Measurements from ENCODE around the gene DACT2. TPM values are rescaled to one million over a fixed set of nuclear protein-coding genes. Genes with fewer than 3 reads are reported as not detected.

Gene DACT2
- total and polyA plus RNA-seq, 2 of the 8 experiments (the other 6 are each of a cell fraction or from before 2014, with no cell fraction given): 2.9 to 3.1 TPM

DNA sequence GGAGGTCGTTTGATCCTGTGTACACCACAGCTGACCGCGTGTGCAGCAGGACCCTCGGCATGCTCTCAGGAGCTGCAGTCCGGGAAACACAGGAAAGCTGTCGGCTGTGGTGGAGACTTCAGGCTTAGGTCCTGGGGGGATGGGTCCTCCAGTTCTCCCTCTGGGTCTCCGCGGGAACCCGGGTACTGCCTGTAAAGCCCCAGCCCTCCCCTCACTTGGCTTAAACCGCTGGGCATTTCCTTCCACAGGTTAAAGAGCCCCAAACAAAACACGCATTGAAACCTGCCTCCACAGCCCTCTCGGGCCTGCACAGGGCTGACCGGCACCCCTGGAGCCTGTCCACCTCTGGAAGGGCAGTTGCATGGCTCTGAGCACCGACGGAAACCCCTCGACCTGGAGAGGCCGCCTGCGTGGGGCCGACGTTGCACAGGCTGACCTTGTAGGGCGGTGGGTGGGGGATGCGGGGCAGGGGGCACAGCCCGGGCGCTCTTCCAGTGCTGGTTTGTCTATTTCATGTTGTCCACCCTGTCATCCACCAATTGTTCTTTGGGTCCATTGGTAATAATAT lies 59.1 kb downstream of the DACT2 start:
- Histone ChIP-seq H3K9ac (replicated peaks in 1 of 4; ENCODE audit: extremely low read depth in 1 of 4, low read depth in 3 of 4, low read length in 3 of 4) (no peak overlapping the region), H2BK20ac (ENCODE audit: low read length) (no peak overlapping the region), H3K27me3 (replicated peaks in 1 of 4; ENCODE audit: control insufficient read depth in 3 of 4, extremely low read depth in 1 of 4, insufficient read depth in 3 of 4, low read length in 3 of 4) (no peaks in the 10 kb centered on the region), H3K23ac (ENCODE audit: insufficient read length) (no peak overlapping the region), H4K20me1 (replicated peaks in 1 of 2; ENCODE audit: control insufficient read depth in 1 of 2, insufficient read depth in 2 of 2, low read length in 2 of 2) (no peaks in the 10 kb centered on the region), H3K4ac (replicated peaks; ENCODE audit: insufficient read length, low read depth, low read length) (no peak overlapping the region), H4K5ac (ENCODE audit: insufficient read length, low read depth, low read length) (no peak overlapping the region), H4K8ac (ENCODE audit: extremely low read depth, insufficient read depth, low read length) (peak overlapping the region; percentile 14; the same call in 1 of the 2 replicates), H2BK15ac (ENCODE audit: low read length) (no peak overlapping the region), H3K27ac (ENCODE audit: low read depth, low read length) (no peak overlapping the region), H3K4me3 (ENCODE audit: extremely low read depth in 1 of 4, insufficient read depth in 2 of 4, low read depth in 3 of 4, low read length in 4 of 4) (no peak overlapping the region), H3K18ac (ENCODE audit: extremely low read depth, low read length) (no peak overlapping the region; the same call in 1 of the 2 replicates), H3K4me1 (replicated peaks in 1 of 4; ENCODE audit: control insufficient read depth in 3 of 4, insufficient read depth in 4 of 4, low read length in 3 of 4) (no peaks in the 10 kb centered on the region; a peak in 3 of 7 replicates), H3K79me2 (ENCODE audit: control insufficient read depth in 1 of 2, insufficient read depth in 2 of 2, low read length in 2 of 2) (no peaks in the 10 kb centered on the region), H4K91ac (replicated peaks; ENCODE audit: insufficient read length, low read length) (no peak overlapping the region), H3K79me1 (ENCODE audit: low read depth, low read length) (no peaks in the 10 kb centered on the region), H2BK5ac (ENCODE audit: low read depth, low read length) (no peak overlapping the region), H3K56ac (replicated peaks; ENCODE audit: insufficient read length, low read depth, low read length) (no peak overlapping the region), H2BK12ac (ENCODE audit: low read depth, low read length) (peak overlapping the region; percentile 39; the same call in 1 of the 2 replicates), H2AFZ (ENCODE audit: low read length) (no peak overlapping the region), H3K23me2 (ENCODE audit: low read depth, low read length) (no peaks in the 10 kb centered on the region), H3K14ac (ENCODE audit: insufficient read length) (no peak overlapping the region), H3K4me2 (ENCODE audit: insufficient read depth in 1 of 2, low read depth in 2 of 2, low read length in 2 of 2) (no peak overlapping the region), H2AK5ac (ENCODE audit: low read depth, low read length) (no peak overlapping the region), H3K36me3 (ENCODE audit: control insufficient read depth in 2 of 4, insufficient read depth in 4 of 4, low read length in 3 of 4) (no peaks in the 10 kb centered on the region), H2BK120ac (replicated peaks; ENCODE audit: low read depth, low read length) (no peak overlapping the region), H3K9me3 (ENCODE audit: insufficient read depth in 2 of 2, low read depth in 1 of 2, low read length in 1 of 2) (peaks cover under 1 to 2% of the 10 kb centered on the region in 2 experiments; a peak in 1 of 4 replicates)
- 96% methylated on average over 24 of the region's 24 CpGs; no CpG with 5 or more reads in 1 of the 2 experiments for WGBS, 2 experiments (ENCODE audit: extremely low coverage in 1 of 2, insufficient coverage in 1 of 2, insufficient read length in 1 of 2, insufficient replicate concordance in 2 of 2, low coverage in 1 of 2, low lambda C conversion rate in 2 of 2, missing lambda C conversion rate in 1 of 2)
- ChIA-PET POLR2A (ENCODE audit: partially characterized antibody) (no interaction called here), CTCF (ENCODE audit: partially characterized antibody) (interaction anchor here (1.8 to 2.4 kb wide), 2 partner anchors 8 to 11 kb away, joined by 5 to 8 read pairs; no protein-coding TSS in a partner anchor)
- no peak for DNase-seq (ENCODE audit: low read depth in 1 of 2, low spot score in 2 of 2)
- TF ChIP-seq KDM4A (IDR thresholded peaks at IDR 0.05; ENCODE audit: low read depth, low read length, severe bottlenecking) (no peak), SIRT6 (IDR thresholded peaks at IDR 0.05; ENCODE audit: low read length) (no peak), TBP (IDR thresholded peaks at IDR 0.05; ENCODE audit: low read depth, low read length) (no peak), TEAD4 (IDR thresholded peaks at IDR 0.05; ENCODE audit: low read depth, low read length) (no peak), RFX5 (IDR thresholded peaks at IDR 0.05; ENCODE audit: borderline replicate concordance, low read depth, low read length) (no peak), TCF12 (IDR thresholded peaks at IDR 0.05; ENCODE audit: low read depth, low read length) (no peak), RNF2 (IDR thresholded peaks at IDR 0.05; ENCODE audit: borderline replicate concordance, low read depth, low read length, missing control alignments, poor library complexity, severe bottlenecking) (no peak)
- no peak for FAIRE-seq
